IMR-90 (cell line): ENCODE results near the gene KCNJ3. TPM values are rescaled to one million over a fixed set of nuclear protein-coding genes. Genes with fewer than 3 reads are reported as not detected.

Experiments used
- ATAC-seq: fragments of 200-7000 bp; cut with Tn5 transposase; 2 replicates; pipeline ENCODE4 v1.9.1; 2020; ENCODE audit warnings: low read depth, mild to moderate bottlenecking, moderate library complexity
- BruUV-seq: library from RNA; stranded (reverse); fragments of 400-500 nt; replicated peaks from 2 replicates; lab custom pipeline; 2021; lab: Mats Ljungman, UMichigan
- CTCF ChIA-PET: fragments of 300-600 bp; formaldehyde crosslinking; extraction: SDS; loops from one replicate; lab custom pipeline; 2021; ENCODE audit warnings: antibody characterized with exemption; lab: Yijun Ruan, JAX
- POLR2A ChIA-PET: fragments of 300-600 bp; sonication (Branson Sonifier 250); formaldehyde crosslinking; loops from one replicate; lab custom pipeline; 2022; ENCODE audit warnings: antibody characterized with exemption; ENCODE audit not compliant: unreplicated experiment; lab: Charles Lee
- DNase-seq: peaks from one replicate; pipeline ENCODE4 v3.0.0; 2013
- H2AFZ ChIP-seq: replicated peaks from 2 replicates; pipeline ENCODE3; 2013; ENCODE audit warnings: low read length, mild to moderate bottlenecking; ENCODE audit not compliant: poor library complexity
- H2AK5ac ChIP-seq: 2 replicates; pipeline ENCODE4 v1.6.1; 2013; ENCODE audit warnings: low read depth, low read length, inconsistent platforms
- H2AK9ac ChIP-seq: replicated peaks from 2 replicates; pipeline ENCODE3; 2013; ENCODE audit warnings: mild to moderate bottlenecking, low read depth, low read length, moderate library complexity; ENCODE audit not compliant: poor library complexity
- H2BK120ac ChIP-seq: 2 replicates; pipeline ENCODE4 v1.6.1; 2013; ENCODE audit warnings: low read depth, low read length, inconsistent platforms
- H2BK15ac ChIP-seq: 3 replicates; pipeline ENCODE4 v1.6.1; 2013; ENCODE audit warnings: low read depth, low read length, inconsistent platforms
- H2BK20ac ChIP-seq: 2 replicates; pipeline ENCODE4 v1.6.1; 2013; ENCODE audit warnings: low read depth, mild to moderate bottlenecking, inconsistent platforms, low read length, moderate library complexity
- H2BK5ac ChIP-seq: 2 replicates; pipeline ENCODE4 v1.6.1; 2013; ENCODE audit warnings: mild to moderate bottlenecking, low read depth, low read length, inconsistent platforms; ENCODE audit not compliant: poor library complexity, severe bottlenecking
- H3K14ac ChIP-seq: replicated peaks from 2 replicates; pipeline ENCODE4 v1.6.1; 2013; ENCODE audit warnings: low read depth, low read length, inconsistent platforms
- H3K18ac ChIP-seq: 2 replicates; pipeline ENCODE4 v1.6.1; 2013; ENCODE audit warnings: low read depth, low read length, control low read depth
- H3K23ac ChIP-seq: 2 replicates; pipeline ENCODE4 v1.6.1; 2013; ENCODE audit warnings: low read depth, low read length, inconsistent platforms
- H3K27ac ChIP-seq: 2 replicates; pipeline ENCODE4 v1.5.1; 2013; ENCODE audit warnings: mild to moderate bottlenecking, control low read depth, low read length; ENCODE audit not compliant: insufficient read depth
- H3K27me3 ChIP-seq: 2 replicates; pipeline ENCODE4 v1.6.1; 2013; ENCODE audit warnings: low read length; ENCODE audit not compliant: control insufficient read depth, insufficient read depth
- H3K36me3 ChIP-seq: 2 replicates; pipeline ENCODE4 v1.6.1; 2013; ENCODE audit warnings: low read length, mixed read lengths; ENCODE audit not compliant: control insufficient read depth, insufficient read depth
- H3K4ac ChIP-seq: 2 replicates; pipeline ENCODE4 v1.6.1; 2013; ENCODE audit warnings: low read depth, low read length, inconsistent platforms
- H3K4me1 ChIP-seq: 2 replicates; pipeline ENCODE4 v1.6.1; 2013; ENCODE audit warnings: low read length, mixed read lengths; ENCODE audit not compliant: control insufficient read depth, insufficient read depth
- H3K4me2 ChIP-seq: 2 replicates; pipeline ENCODE4 v1.6.1; 2013; ENCODE audit warnings: low read depth, mild to moderate bottlenecking, control low read depth, low read length, moderate library complexity
- H3K4me3 ChIP-seq: 2 replicates; pipeline ENCODE4 v1.5.1; 2013; ENCODE audit warnings: low read depth, mild to moderate bottlenecking, control low read depth, low read length, moderate library complexity; ENCODE audit not compliant: insufficient read depth
- H3K56ac ChIP-seq: 2 replicates; pipeline ENCODE4 v1.6.1; 2013; ENCODE audit warnings: low read length, inconsistent platforms; ENCODE audit not compliant: insufficient read depth; ENCODE audit errors: extremely low read depth
- H3K79me1 ChIP-seq, 2 experiments: 2 replicates each; pipeline ENCODE4 v1.6.1; 2013; ENCODE audit warnings: low read length in 2 of 2, inconsistent platforms in 1 of 2, low read depth in 1 of 2
- H3K9ac ChIP-seq: 2 replicates; pipeline ENCODE4 v1.6.1; 2013; ENCODE audit warnings: low read depth, low read length, control low read depth
- H3K9me1 ChIP-seq: 2 replicates; pipeline ENCODE4 v1.6.1; 2013; ENCODE audit warnings: low read length, inconsistent platforms; ENCODE audit not compliant: insufficient read depth
- H3K9me3 ChIP-seq: 2 replicates; pipeline ENCODE4 v1.6.1; 2013; ENCODE audit warnings: low read length; ENCODE audit not compliant: control insufficient read depth, insufficient read depth
- H4K20me1 ChIP-seq: 2 replicates; pipeline ENCODE4 v1.6.1; 2013; ENCODE audit warnings: low read length, inconsistent platforms; ENCODE audit not compliant: insufficient read depth
- H4K5ac ChIP-seq: 2 replicates; pipeline ENCODE4 v1.6.1; 2013; ENCODE audit warnings: mild to moderate bottlenecking, low read depth, low read length, control low read depth
- H4K8ac ChIP-seq, 2 experiments: 2 replicates each; pipeline ENCODE4 v1.6.1; 2013; ENCODE audit warnings: low read depth in 2 of 2, low read length in 2 of 2, control low read depth in 1 of 2, inconsistent platforms in 1 of 2
- H4K91ac ChIP-seq: 2 replicates; pipeline ENCODE4 v1.6.1; 2013; ENCODE audit warnings: low read depth, low read length, inconsistent platforms; ENCODE audit not compliant: insufficient read depth
- BHLHE40 ChIP-seq: fragments of 150-350 bp; IDR thresholded peaks from 2 replicates; pipeline ENCODE4 v1.6.1; 2016; ENCODE audit warnings: mild to moderate bottlenecking, low read depth, low read length
- CEBPB ChIP-seq: IDR thresholded peaks from 2 replicates; pipeline ENCODE4 v1.6.1; 2012; ENCODE audit warnings: low read depth, low read length, improper control_type of control experiment
- CHD1 ChIP-seq: IDR thresholded peaks from 2 replicates; pipeline ENCODE4 v1.6.1; 2012; ENCODE audit warnings: low read depth, low read length, improper control_type of control experiment
- FOS ChIP-seq: fragments of 150-350 bp; IDR thresholded peaks from 2 replicates; pipeline ENCODE4 v1.6.1; 2016; ENCODE audit warnings: low read depth, low read length
- MAFK ChIP-seq: IDR thresholded peaks from 2 replicates; pipeline ENCODE4 v1.6.1; 2012; ENCODE audit warnings: low read depth, low read length, improper control_type of control experiment
- MAZ ChIP-seq: IDR thresholded peaks from 2 replicates; pipeline ENCODE4 v1.6.1; 2012; ENCODE audit warnings: low read depth, mild to moderate bottlenecking, low read length, improper control_type of control experiment, moderate library complexity, borderline replicate concordance
- MXI1 ChIP-seq: IDR thresholded peaks from 2 replicates; pipeline ENCODE4 v1.6.1; 2012; ENCODE audit warnings: low read depth, mild to moderate bottlenecking, low read length, moderate library complexity, borderline replicate concordance
- NFE2L2 ChIP-seq: fragments of 150-350 bp; IDR thresholded peaks from 2 replicates; pipeline ENCODE4 v1.6.1; 2016; ENCODE audit warnings: low read depth, mild to moderate bottlenecking, low read length
- POLR2A ChIP-seq: IDR thresholded peaks from 2 replicates; pipeline ENCODE4 v1.6.1; 2012; ENCODE audit warnings: mild to moderate bottlenecking, low read depth, low read length
- RCOR1 ChIP-seq: IDR thresholded peaks from 2 replicates; pipeline ENCODE4 v1.6.1; 2012; ENCODE audit warnings: mild to moderate bottlenecking, low read length, improper control_type of control experiment; ENCODE audit not compliant: insufficient replicate concordance
- RFX5 ChIP-seq: IDR thresholded peaks from 2 replicates; pipeline ENCODE4 v1.8.0; 2012; ENCODE audit warnings: low read depth, mild to moderate bottlenecking, low read length, moderate library complexity
- WGBS, 2 experiments: methylation state at CpG; one replicate each; pipeline versions ENCODE4 v1.1.5 to v1.1.7; 2013; ENCODE audit warnings: missing lambda C conversion rate in 2 of 2; ENCODE audit not compliant: insufficient read length in 1 of 2; ENCODE audit errors: extremely low coverage in 2 of 2; 5-methylcytosine and 5-hydroxymethylcytosine counted together
- dilution Hi-C: fragments of 300-500 bp; cut with HindIII; formaldehyde crosslinking; loops from one replicate; pipeline ENCODE4 v1.14.3; 2018; ENCODE audit warnings: low sequenced_read_pairs; ENCODE audit not compliant: unreplicated experiment
- in situ Hi-C: fragments of 300-500 bp; cut with MboI; formaldehyde crosslinking; loops from 3 replicates; pipeline ENCODE4 v1.14.3; 2019; ENCODE audit warnings: low sequenced_read_pairs, inconsistent platforms, mixed read lengths
- intact Hi-C: fragments of 100-400 bp; cut with micrococcal nuclease; formaldehyde crosslinking; loops from 2 replicates; pipeline ENCODE4 v1.10.0; 2022
- polyA plus RNA-seq, 3 experiments: library from polyadenylated mRNA; depleted of rRNA; stranded (reverse); fragments of >200 nt; gene quantifications; 2 replicates each; pipeline ENCODE4 v1.2.3, GENCODE V29; 2012; ENCODE audit warnings: low replicate concordance in 1 of 3
- total RNA-seq: library from RNA; depleted of rRNA; stranded (reverse); fragments of >200 nt; gene quantifications from 2 replicates; pipeline ENCODE4 v1.2.3, GENCODE V29; 2012
- TF ChIP-seq, protein P1 (sequence below): fragments of 150-350 bp; IDR thresholded peaks from 2 replicates; pipeline ENCODE4 v1.6.1; 2017; ENCODE audit warnings: mild to moderate bottlenecking, antibody characterized with exemption, low read length, low read depth
- TF ChIP-seq, protein P2 (sequence below): fragments of 150-350 bp; IDR thresholded peaks from 2 replicates; pipeline ENCODE4 v1.6.1; 2016; ENCODE audit warnings: low read depth, mild to moderate bottlenecking, low read length, moderate library complexity, borderline replicate concordance
- TF ChIP-seq, protein P3 (sequence below): conservative IDR thresholded peaks from 2 replicates; pipeline ENCODE4 v1.5.1; 2012; ENCODE audit warnings: mild to moderate bottlenecking, low read depth, low read length, improper control_type of control experiment

The KCNJ3 gene
- total and polyA plus RNA-seq, 2 of the 4 experiments (the other 2 are of a cell fraction), result not detected

DNA sequence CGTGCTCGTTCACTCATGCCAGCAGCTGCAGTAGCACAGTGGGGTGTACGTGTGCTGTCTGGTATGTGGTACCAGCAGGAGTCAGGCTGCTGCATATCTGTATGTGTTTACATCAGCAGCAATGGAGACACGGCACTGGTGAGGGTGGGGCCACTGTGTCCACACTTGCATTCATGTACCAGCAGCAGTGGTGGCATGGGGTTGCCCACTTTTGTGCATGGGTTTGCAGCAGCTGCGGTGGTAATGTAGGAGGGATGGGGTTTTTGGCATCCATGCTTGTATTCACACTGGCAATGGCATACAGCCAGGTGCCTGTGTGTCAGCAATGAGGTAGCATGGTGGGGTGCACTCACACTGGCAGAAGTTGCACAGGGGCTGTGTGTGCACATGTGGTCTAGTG is 187.8 kb downstream of the KCNJ3 start:
- Histone ChIP-seq H3K36me3 (no peaks in the 10 kb centered on the region), H2BK15ac (no peak overlapping the region), H2AK9ac (peak overlapping the region; percentile 39), H2BK5ac (no peak overlapping the region), H4K20me1 (no peaks in the 10 kb centered on the region), H3K27me3 (no peaks in the 10 kb centered on the region), H3K4ac (no peak overlapping the region), H3K4me2 (no peak overlapping the region), H3K79me1 (no peaks in the 10 kb centered on the region), H3K23ac (no peak overlapping the region), H3K9me3 (peaks cover 12% of the 10 kb centered on the region), H4K91ac (no peak overlapping the region), H4K8ac (no peak overlapping the region), H2AFZ (no peak overlapping the region), H2BK120ac (no peak overlapping the region), H3K14ac (no peak overlapping the region), H3K4me1 (no peaks in the 10 kb centered on the region), H3K56ac (no peak overlapping the region), H3K9ac (no peak overlapping the region), H2BK20ac (no peak overlapping the region), H3K9me1 (no peaks in the 10 kb centered on the region), H2AK5ac (no peak overlapping the region), H4K5ac (no peak overlapping the region), H3K4me3 (no peak overlapping the region), H3K18ac (no peak overlapping the region), H3K27ac (no peak overlapping the region)
- ChIA-PET POLR2A (no interaction called here), CTCF (no interaction called here)
- intact Hi-C loops, result no loop called here
- no peak for ATAC-seq
- BruUV-seq, result no TSS peak
- TF ChIP-seq CHD1 (no peak), MAFK (no peak), MXI1 (no peak), RCOR1 (no peak), MAZ (no peak), FOS (no peak), NFE2L2 (no peak), CEBPB (no peak), RFX5 (no peak), POLR2A (no peak), BHLHE40 (no peak)
- TF ChIP-seq, protein P1, sequence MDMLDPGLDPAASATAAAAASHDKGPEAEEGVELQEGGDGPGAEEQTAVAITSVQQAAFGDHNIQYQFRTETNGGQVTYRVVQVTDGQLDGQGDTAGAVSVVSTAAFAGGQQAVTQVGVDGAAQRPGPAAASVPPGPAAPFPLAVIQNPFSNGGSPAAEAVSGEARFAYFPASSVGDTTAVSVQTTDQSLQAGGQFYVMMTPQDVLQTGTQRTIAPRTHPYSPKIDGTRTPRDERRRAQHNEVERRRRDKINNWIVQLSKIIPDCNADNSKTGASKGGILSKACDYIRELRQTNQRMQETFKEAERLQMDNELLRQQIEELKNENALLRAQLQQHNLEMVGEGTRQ, result no peak
- TF ChIP-seq, protein P2, sequence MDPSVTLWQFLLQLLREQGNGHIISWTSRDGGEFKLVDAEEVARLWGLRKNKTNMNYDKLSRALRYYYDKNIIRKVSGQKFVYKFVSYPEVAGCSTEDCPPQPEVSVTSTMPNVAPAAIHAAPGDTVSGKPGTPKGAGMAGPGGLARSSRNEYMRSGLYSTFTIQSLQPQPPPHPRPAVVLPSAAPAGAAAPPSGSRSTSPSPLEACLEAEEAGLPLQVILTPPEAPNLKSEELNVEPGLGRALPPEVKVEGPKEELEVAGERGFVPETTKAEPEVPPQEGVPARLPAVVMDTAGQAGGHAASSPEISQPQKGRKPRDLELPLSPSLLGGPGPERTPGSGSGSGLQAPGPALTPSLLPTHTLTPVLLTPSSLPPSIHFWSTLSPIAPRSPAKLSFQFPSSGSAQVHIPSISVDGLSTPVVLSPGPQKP, result no peak
- TF ChIP-seq, protein P3, sequence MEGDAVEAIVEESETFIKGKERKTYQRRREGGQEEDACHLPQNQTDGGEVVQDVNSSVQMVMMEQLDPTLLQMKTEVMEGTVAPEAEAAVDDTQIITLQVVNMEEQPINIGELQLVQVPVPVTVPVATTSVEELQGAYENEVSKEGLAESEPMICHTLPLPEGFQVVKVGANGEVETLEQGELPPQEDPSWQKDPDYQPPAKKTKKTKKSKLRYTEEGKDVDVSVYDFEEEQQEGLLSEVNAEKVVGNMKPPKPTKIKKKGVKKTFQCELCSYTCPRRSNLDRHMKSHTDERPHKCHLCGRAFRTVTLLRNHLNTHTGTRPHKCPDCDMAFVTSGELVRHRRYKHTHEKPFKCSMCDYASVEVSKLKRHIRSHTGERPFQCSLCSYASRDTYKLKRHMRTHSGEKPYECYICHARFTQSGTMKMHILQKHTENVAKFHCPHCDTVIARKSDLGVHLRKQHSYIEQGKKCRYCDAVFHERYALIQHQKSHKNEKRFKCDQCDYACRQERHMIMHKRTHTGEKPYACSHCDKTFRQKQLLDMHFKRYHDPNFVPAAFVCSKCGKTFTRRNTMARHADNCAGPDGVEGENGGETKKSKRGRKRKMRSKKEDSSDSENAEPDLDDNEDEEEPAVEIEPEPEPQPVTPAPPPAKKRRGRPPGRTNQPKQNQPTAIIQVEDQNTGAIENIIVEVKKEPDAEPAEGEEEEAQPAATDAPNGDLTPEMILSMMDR, result no peak
- in situ Hi-C loops, result no loop called here
- dilution Hi-C loops, result no loop called here
- no peak for DNase-seq
- 50% methylated on average over 1 of the region's 5 CpGs; no CpG with 5 or more reads in 1 of the 2 experiments for WGBS, 2 experiments
